Suprapubic skin (tissue), 4 donors: ENCODE measurements around the gene STK17B. TPM values are rescaled to one million over a fixed set of nuclear protein-coding genes. Genes with fewer than 3 reads are reported as not detected.

Source experiments
- DNase-seq, 2 donors: peaks; one replicate each; pipeline ENCODE4 v3.0.0-alpha.2; 2019; ENCODE audit warnings: low spot score in 2 of 2
- H3K27ac ChIP-seq: fragments of 200-600 bp; sonication (generic); one replicate; pipeline ENCODE4 v1.5.1; 2019
- H3K27me3 ChIP-seq: fragments of 200-600 bp; sonication (generic); one replicate; pipeline ENCODE4 v1.5.1; 2019
- H3K36me3 ChIP-seq: fragments of 200-600 bp; sonication (generic); one replicate; pipeline ENCODE4 v1.5.1; 2019
- H3K4me1 ChIP-seq: fragments of 200-600 bp; sonication (generic); one replicate; pipeline ENCODE4 v1.5.1; 2019
- H3K4me3 ChIP-seq: fragments of 200-600 bp; sonication (generic); one replicate; pipeline ENCODE4 v1.5.1; 2019; ENCODE audit warnings: mild to moderate bottlenecking
- H3K9me3 ChIP-seq: fragments of 200-600 bp; sonication (generic); one replicate; pipeline ENCODE4 v1.5.1; 2019
- EP300 ChIP-seq: sonication (generic); formaldehyde crosslinking; IDR thresholded peaks from one replicate; pipeline ENCODE4 v1.6.1; 2017; ENCODE audit warnings: antibody characterized with exemption
- POLR2A ChIP-seq, 2 donors: fragments of 450-650 bp; IDR thresholded peaks; one replicate each; pipeline ENCODE4 v1.6.1; 2017; ENCODE audit warnings: antibody characterized with exemption in 2 of 2, mild to moderate bottlenecking in 2 of 2, moderate library complexity in 2 of 2
- POLR2AphosphoS5 ChIP-seq, 3 donors: sonication (generic); formaldehyde crosslinking; IDR thresholded peaks; one replicate each; pipeline ENCODE4 v1.6.1; 2017; ENCODE audit warnings: antibody characterized with exemption in 3 of 3
- WGBS: methylation state at CpG from one replicate; pipeline ENCODE4 v1.1.5; 2018; 5-methylcytosine and 5-hydroxymethylcytosine counted together
- total RNA-seq, 4 donors: library from RNA; depleted of rRNA; stranded (reverse); fragments of >200 nt; gene quantifications; one replicate each; pipeline ENCODE4 v1.1.0, GENCODE V29; 2016
- TF ChIP-seq, protein P1 (sequence below), 2 donors: fragments of 200-600 bp in 1 of 2; fragments of 450-650 bp in 1 of 2; sonication (generic) in 1 of 2; IDR thresholded peaks; one replicate each; pipeline ENCODE4 v1.5.1; 2016 to 2019; ENCODE audit warnings: antibody characterized with exemption in 2 of 2, mild to moderate bottlenecking in 1 of 2, moderate library complexity in 1 of 2

STK17B gene
- total RNA-seq, 4 donors from 2014 or later = 23.2 to 47.2 (median 37.6) TPM

DNA sequence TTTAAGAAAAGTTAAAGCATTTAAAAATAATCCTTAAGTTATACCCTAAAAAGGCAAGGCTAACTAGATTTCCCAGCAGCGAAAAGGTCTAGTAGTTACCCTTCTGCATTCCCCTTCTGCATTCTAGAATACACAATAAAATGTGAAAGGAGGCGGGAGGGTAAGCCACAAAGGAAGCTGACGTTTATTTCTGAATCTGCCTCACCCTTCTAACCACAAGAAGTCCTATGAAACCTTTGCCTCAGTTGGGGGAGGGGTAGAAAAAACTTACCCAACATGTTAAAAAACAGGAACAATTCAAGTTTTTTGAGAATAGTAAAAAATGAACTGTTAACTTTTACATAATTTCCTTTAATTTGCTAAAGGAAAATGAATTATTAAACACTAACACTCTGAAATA is 11.3 kb downstream of the STK17B start:
- Histone ChIP-seq H3K27ac (no peak overlapping the region), H3K27me3 (no peaks in the 10 kb centered on the region), H3K4me3 (no peak overlapping the region), H3K36me3 (peaks cover 15% of the 10 kb centered on the region), H3K9me3 (no peaks in the 10 kb centered on the region), H3K4me1 (no peaks in the 10 kb centered on the region)
- 52% methylated on average over 3 of the region's 3 CpGs for WGBS
- no peak for DNase-seq
- TF ChIP-seq EP300 (no peak), POLR2A (IDR thresholded peaks at IDR 0.05) (no peak), POLR2AphosphoS5 (IDR thresholded peaks at IDR 0.05) (no peak)
- TF ChIP-seq, protein P1, sequence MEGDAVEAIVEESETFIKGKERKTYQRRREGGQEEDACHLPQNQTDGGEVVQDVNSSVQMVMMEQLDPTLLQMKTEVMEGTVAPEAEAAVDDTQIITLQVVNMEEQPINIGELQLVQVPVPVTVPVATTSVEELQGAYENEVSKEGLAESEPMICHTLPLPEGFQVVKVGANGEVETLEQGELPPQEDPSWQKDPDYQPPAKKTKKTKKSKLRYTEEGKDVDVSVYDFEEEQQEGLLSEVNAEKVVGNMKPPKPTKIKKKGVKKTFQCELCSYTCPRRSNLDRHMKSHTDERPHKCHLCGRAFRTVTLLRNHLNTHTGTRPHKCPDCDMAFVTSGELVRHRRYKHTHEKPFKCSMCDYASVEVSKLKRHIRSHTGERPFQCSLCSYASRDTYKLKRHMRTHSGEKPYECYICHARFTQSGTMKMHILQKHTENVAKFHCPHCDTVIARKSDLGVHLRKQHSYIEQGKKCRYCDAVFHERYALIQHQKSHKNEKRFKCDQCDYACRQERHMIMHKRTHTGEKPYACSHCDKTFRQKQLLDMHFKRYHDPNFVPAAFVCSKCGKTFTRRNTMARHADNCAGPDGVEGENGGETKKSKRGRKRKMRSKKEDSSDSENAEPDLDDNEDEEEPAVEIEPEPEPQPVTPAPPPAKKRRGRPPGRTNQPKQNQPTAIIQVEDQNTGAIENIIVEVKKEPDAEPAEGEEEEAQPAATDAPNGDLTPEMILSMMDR (IDR thresholded peaks at IDR 0.05) = no peak

DNA sequence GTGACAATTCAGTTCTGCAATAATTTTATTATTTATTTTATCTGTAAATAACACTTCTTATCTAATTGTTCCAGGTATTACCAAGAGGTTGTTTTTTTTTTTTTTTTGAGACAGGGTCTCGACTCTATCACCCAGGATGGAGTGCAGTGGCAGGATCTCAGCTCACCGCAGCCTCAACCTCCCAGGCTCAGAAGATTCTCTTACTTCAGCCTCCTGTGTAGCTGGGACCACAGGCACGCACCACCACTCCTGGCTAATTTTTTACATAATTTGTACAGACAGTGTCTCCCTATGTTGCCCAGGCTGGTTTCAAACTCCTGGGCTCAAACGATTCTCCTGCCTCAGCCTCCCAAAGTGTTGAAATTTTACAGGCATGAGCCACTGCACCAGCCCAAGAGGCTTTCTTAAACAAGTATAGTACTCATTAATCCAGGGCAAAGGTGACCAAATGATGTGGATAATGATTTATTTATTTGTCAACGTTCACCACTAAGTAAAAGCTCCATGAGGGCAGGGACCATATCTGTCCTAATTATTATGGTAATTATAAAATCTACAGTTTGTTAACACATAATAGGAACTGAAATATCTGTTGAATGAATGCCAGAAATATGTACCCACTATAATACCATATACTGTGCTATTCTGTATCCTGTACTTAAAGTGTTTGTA is 12.0 kb downstream of the STK17B start:
- H3K36me3 ChIP-seq = peaks cover 21% of the 10 kb centered on the region
- TF ChIP-seq POLR2AphosphoS5 (IDR thresholded peaks at IDR 0.05) (no peak), POLR2A (IDR thresholded peaks at IDR 0.05) (no peak), EP300 (no peak)
- TF ChIP-seq, protein P1 (IDR thresholded peaks at IDR 0.05) = no peak
- H3K27me3 ChIP-seq = no peaks in the 10 kb centered on the region
- H3K4me1 ChIP-seq = no peaks in the 10 kb centered on the region
- no peak overlapping the region for H3K27ac ChIP-seq
- no peaks in the 10 kb centered on the region for H3K9me3 ChIP-seq
- no peak overlapping the region for H3K4me3 ChIP-seq
- WGBS = 82% methylated on average over 5 of the region's 5 CpGs
- DNase-seq = no peak

DNA sequence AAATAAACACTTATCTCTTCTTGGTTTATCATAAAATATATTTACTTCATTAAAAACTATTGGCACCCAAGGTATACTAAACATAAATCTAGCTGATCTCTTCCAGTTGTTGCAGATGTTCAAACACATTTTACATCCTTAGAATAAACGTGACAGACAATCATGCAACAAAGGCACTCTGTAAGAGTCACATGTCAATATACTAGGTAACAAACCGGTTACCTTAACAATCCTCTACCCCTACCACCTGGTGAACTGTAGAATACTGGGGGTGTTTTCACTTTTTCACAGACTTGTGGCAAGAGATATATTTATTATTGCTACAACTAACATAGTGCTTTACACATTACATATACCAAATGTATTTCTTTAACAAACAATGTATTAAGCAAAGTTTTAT is 15.8 kb downstream of the STK17B start:
- no peaks in the 10 kb centered on the region for H3K4me1 ChIP-seq
- 13% methylated on average over 2 of the region's 2 CpGs for WGBS
- H3K36me3 ChIP-seq = peaks cover 21% of the 10 kb centered on the region
- no peak overlapping the region for H3K4me3 ChIP-seq
- H3K27me3 ChIP-seq = no peaks in the 10 kb centered on the region
- TF ChIP-seq, protein P1 (IDR thresholded peaks at IDR 0.05) = no peak
- no peak for TF ChIP-seq POLR2AphosphoS5 (IDR thresholded peaks at IDR 0.05)
- no peaks in the 10 kb centered on the region for H3K9me3 ChIP-seq
- no peak overlapping the region for H3K27ac ChIP-seq
- no peak for DNase-seq

DNA sequence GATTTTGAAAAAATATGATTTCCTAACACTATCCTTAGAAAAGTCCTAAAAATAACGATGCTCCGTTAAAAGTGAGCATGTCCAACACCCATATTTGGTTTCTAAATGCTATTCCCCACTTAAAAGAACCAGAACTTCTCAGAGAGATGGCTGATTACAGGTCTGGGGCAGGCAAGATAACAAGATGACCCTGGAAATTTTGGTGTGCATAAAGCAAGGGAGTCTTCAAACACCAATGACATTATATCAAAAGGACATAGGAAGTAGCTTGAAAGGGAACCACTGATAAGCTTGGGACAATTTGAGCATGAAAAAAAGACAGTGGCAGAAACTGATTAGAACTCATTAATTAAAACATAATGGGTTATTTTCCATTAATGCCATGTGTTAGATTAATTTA is 17.9 kb downstream of the STK17B start:
- WGBS = 83% methylated on average over 2 of the region's 2 CpGs
- H3K4me3 ChIP-seq = no peak overlapping the region
- no peaks in the 10 kb centered on the region for H3K4me1 ChIP-seq
- TF ChIP-seq, protein P1 (IDR thresholded peaks at IDR 0.05) = no peak
- TF ChIP-seq EP300 (no peak), POLR2AphosphoS5 (IDR thresholded peaks at IDR 0.05) (no peak), POLR2A (IDR thresholded peaks at IDR 0.05) (no peak)
- no peak overlapping the region for H3K27ac ChIP-seq
- H3K27me3 ChIP-seq = no peaks in the 10 kb centered on the region
- H3K9me3 ChIP-seq = no peaks in the 10 kb centered on the region
- DNase-seq = no peak
- peaks cover 18% of the 10 kb centered on the region for H3K36me3 ChIP-seq

DNA sequence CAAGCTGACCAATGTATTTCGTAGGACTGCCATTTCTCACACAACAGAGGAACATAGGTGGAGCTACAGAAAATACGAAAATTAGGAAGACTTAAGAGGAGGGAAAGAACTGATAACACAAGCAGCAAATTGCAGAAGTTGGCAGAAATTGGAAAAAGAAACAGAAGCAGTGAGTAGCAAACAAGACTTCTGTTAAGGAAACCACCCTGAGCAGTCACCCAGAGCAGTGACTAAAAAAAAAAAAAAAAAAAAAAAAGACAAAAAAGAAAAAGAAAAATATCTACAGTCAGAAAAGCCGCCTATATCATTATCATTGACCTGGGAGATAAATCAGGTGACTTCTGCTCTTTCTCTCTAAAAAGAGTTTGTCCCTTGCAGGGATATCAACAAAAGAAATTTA is 21.4 kb downstream of the STK17B start:
- H3K4me1 ChIP-seq = no peaks in the 10 kb centered on the region
- no peak overlapping the region for H3K27ac ChIP-seq
- 54% methylated on average over 3 of the region's 3 CpGs for WGBS

More for the DNA sequence above, 21.4 kb downstream of the STK17B start:
- H3K9me3 ChIP-seq = no peaks in the 10 kb centered on the region
- H3K4me3 ChIP-seq = no peak overlapping the region
- no peak for DNase-seq
- H3K36me3 ChIP-seq = peaks cover 33% of the 10 kb centered on the region
- TF ChIP-seq POLR2AphosphoS5 (IDR thresholded peaks at IDR 0.05) (no peak), EP300 (no peak), POLR2A (IDR thresholded peaks at IDR 0.05) (no peak)
- TF ChIP-seq, protein P1 (IDR thresholded peaks at IDR 0.05) = no peak
- H3K27me3 ChIP-seq = no peaks in the 10 kb centered on the region
